ENCODE measurements around the gene SLCO1A2.
"Not testable (repeated sequence)": the region's sequence is repeated elsewhere in the genome, so short reads cannot be mapped to it uniquely, and the experiment has no call there.

Gene SLCO1A2

GRCh38 chr12:21369141-21369980 is 34.6 kb upstream of the SLCO1A2 start:
- DNase-seq (ENCODE audit: low spot score): no peak
- TF ChIP-seq CTCF (IDR thresholded peaks at IDR 0.05): no peak

GRCh38 chr12:21360632-21361031 is 25.9 kb upstream of the SLCO1A2 start:
- H3K27ac ChIP-seq; H3K4me3 ChIP-seq; DNase-seq (ENCODE audit: low spot score): not testable (repeated sequence)

More at GRCh38 chr12:21369141-21369980, 34.6 kb upstream of the SLCO1A2 start:
- no peak overlapping the region for H3K27ac ChIP-seq
- H3K4me3 ChIP-seq: no peak overlapping the region

DNA sequence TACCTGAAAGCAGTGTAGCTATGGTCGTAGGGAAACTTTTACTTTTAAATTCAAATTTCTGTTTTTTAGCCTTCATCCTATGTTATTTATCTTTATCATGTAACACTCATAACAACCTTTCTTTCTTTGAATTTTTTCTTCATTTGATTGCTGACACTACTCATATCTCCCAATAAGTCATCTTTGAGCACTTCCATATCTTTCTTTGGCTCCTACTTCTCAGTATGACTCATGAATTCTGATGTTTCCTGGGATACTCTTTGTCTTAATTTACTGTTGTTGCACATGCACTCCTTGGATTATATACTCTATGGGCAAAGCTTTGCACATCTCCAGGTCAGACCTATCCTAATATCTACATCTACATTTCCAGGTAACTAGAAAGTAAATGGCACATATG is 19.9 kb upstream of the SLCO1A2 start:
- Histone ChIP-seq H3K4me3 (no peak overlapping the region), H3K27ac (no peak overlapping the region)
- DNase-seq (ENCODE audit: low spot score): no peak
- no peak for TF ChIP-seq CTCF (IDR thresholded peaks at IDR 0.05)

GRCh38 chr12:21353948-21354347 is 19.2 kb upstream of the SLCO1A2 start:
- DNase-seq (ENCODE audit: low spot score): no peak
- no peak overlapping the region for H3K4me3 ChIP-seq
- TF ChIP-seq CTCF (IDR thresholded peaks at IDR 0.05): no peak

DNA sequence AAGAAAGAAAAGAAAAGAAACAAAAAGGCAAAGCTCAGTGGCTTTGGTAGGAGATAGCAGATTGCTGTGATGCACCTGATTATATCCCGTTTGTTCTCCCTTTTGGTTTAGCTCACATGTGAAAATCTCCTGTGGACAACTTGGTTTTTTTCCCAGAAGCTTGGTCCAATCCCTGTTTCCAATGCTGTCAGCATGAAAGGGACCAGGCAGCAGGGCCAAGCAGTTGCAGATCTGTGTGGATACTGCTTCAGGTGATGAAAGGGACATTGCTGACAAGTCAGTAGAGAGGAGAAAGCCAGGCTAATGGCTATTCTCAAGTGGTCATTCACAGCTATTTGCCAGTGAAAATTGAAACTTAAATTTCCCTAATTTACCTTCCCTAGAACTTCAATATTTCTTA is 18.8 kb upstream of the SLCO1A2 start:
- H3K27ac ChIP-seq: no peak overlapping the region
- H3K4me3 ChIP-seq: no peak overlapping the region
- DNase-seq (ENCODE audit: low spot score): no peak
- no peak for TF ChIP-seq CTCF (IDR thresholded peaks at IDR 0.05)

More at GRCh38 chr12:21353948-21354347, 19.2 kb upstream of the SLCO1A2 start:
- H3K27ac ChIP-seq: no peak overlapping the region

DNA sequence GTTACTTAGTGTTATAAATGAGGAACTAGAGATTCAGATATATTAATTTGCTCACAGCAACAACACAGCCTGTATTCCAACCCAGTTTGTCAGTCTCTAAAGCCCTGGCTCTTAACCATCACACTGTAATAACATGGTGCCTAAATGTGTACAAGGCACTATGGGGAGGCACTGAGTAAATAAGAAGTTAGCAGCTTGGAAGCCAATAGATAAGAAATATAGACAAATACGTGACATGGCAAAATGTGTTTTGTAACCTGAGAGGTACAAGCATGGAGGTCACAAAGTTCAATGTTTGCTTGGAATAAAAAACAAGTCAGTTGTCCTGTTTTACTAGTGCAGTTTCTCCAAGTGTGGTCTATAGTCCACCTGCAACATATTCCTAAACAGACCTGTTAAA is 16.3 kb upstream of the SLCO1A2 start:
- TF ChIP-seq CTCF (IDR thresholded peaks at IDR 0.05): no peak
- H3K27ac ChIP-seq: no peak overlapping the region
- no peak for DNase-seq (ENCODE audit: low spot score)
- no peak overlapping the region for H3K4me3 ChIP-seq

DNA sequence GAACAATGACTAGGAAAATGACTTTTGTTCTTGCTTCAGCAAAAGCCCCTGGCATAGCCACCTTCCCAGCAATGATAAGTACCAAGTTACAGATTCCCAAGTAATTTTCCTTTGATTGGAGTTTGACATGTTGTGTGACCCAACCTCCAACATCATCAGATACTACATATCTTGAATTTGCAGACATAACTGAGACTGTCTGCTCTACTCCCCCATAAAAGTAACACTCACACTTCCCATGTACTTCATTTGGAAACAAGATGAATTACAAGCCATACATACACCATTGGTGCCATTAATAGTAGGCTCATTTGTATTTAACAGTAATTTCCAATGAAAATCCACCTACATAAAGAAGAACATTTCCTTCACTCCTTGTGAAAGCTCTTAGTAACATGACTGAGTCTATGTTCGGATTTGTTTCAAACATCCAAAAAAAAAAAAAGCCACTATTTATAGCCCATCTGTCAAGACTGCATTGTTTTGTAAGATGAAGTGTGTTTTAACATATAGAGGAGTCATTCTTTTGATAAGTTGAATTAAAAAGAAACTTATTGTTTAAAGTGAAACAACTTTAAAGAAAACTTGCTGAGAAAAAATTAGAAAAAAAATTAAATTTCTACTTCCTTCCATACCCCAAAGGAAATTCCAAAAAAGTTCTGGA is 12.0 kb upstream of the SLCO1A2 start:
- no peak for TF ChIP-seq CTCF (IDR thresholded peaks at IDR 0.05)

More for the DNA sequence above, 12.0 kb upstream of the SLCO1A2 start:
- H3K27ac ChIP-seq: no peak overlapping the region
- DNase-seq (ENCODE audit: low spot score): no peak
- H3K4me3 ChIP-seq: no peak overlapping the region
